GM19452 (cell line): ENCODE results near the gene WWOX.

ENCODE experiments used
- ATAC-seq: cut with Tn5 transposase; IDR thresholded peaks from one replicate; pipeline ENCODE4 v1.9.1; 2021; ENCODE audit not compliant: unreplicated experiment

The WWOX gene

DNA sequence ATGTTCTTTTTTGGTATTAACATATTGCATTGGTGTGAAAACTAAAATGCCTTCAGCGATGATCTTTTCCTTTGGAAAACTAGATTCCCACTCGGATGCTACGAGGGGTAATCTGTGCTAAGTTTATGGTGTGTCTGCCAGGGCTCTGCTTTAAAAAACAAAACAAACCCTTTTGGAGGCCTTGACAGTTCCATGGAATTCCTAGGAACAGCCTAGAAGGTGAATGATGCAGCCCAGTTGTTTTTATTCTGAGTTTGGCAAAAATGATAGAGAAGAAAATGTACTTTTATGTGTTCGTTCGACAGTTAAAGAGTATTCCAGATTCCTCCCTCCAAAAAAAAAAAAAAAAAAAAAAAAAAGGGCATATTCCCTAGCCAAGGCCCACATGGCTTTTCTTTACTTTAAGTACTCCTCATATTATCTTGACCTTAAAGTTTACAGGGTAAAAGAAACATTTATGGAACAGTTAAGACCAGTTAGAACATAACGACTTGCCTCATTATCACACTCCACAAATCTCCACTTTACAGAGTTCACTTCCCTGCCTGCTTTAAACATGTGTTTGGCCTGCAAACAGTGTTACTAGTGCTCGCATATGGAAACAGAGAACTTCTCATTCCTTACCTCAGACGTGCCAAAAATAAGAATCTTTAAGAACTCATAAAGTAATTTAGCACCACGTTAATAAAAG is 159.1 kb downstream of the WWOX start:
- ATAC-seq = no peak

DNA sequence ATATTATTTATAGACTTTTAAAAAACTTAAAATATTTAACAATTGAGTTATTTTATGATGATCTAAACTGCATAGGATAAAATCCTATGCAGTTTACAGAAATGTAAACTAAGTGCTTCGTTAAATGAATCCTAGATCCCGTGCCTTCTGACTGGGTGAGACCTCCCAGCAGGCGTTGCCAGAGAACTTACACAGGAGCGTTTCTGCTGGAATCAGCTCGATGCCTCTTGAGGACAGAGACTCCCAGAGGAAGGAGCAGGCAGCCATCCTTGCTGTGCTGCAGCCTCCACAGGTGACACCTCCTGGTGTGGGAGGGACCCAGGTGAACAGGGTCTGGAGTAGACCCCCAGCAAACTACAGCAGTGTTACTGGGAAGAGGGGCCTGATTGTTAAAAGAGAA is 160.4 kb downstream of the WWOX start:
- no peak for ATAC-seq

DNA sequence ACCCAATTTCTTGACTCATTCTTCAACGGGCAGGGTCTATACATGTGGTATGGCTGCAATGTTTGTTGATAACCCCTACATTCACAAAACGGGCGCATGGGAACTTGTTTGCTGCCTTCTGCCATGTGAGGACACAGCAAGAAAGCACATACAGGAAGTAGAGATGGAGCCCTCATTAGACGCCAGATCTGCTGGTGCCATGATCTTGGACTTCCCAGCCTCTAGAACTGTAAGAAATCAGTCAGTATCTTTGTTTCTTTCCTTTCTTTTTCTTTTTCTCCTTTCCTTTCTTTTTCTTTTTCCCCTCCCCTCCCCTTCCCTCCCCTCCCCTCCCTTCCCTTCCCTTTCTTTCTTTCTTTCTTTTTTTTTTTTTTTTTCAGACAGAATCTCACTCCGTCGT is 165.2 kb downstream of the WWOX start:
- no peak for ATAC-seq

DNA sequence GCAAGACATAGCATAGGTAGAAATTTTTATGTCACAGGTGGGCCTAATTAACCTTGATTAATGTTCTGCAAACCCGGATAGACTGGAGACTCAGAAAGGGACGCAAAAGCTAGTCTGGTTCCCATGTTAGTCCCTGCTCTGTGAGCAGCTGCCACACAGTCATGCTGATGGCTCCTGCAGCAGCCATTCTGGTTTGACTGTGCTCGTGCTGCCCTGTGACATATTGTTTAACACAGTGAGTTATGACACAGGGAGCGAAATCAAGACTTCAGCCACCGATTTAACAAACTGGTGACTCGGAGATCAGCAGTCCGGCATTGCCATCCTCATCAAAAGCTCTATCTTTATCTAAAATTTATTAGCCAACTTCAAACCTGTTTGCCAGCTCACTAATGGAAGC is 169.8 kb downstream of the WWOX start:
- ATAC-seq = no peak

DNA sequence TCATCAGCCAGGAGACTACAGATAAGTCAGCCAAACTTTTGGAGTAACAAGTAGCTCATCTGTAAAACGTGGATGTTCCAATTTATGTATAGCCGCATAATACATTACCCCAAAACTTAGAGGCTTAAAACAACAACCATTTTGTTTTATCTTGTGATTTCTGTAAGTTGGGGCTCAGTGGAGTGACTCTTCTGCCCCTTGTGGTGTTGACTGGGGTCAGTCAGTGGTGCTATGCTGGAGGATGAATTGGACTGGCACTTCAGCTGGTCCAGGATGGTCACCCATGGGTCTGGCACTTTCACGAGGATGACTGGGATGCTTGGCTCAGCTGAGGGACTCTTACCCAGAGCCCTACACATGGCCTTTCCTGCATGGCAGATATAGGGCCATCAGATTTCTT is 172.5 kb downstream of the WWOX start:
- ATAC-seq = no peak

DNA sequence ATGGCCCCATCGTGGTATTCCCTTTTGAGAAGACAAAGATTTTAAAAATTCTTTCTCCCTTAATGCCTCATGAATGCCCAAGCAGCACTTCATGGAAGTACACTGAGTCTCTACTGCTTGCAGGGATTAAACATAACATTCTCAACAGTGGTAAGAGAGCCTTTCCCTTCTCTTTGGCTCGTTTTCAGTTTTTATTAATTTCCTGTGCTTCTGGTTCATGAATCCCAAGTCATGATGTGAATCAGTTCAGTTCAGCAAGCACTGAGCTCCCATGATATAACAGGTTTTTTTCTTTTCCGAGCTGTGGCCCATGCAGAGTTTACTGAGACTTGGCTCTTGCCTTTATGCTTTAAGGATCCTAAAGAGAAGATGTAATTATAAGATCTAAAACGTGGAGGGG is 175.3 kb downstream of the WWOX start:
- no peak for ATAC-seq

DNA sequence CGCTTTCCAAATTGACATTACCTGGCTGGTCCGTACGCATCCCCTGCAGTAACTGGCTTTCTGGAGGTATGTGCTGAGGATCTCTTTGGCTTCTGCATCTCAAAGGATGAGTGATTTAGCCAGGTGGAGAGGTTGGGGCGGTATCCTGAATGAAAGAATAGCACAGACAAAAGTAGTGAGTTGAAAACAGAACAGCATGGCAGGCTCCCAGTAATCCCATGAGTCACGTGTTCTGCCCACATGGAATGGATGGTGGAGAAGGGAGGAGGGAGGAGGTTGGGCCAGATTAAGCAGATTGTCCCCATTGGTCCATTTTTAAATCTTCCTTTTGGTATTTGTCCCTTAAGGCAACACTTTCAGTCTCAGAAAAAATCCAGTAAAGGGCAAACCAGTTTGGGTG is 176.0 kb downstream of the WWOX start:
- ATAC-seq = no peak

DNA sequence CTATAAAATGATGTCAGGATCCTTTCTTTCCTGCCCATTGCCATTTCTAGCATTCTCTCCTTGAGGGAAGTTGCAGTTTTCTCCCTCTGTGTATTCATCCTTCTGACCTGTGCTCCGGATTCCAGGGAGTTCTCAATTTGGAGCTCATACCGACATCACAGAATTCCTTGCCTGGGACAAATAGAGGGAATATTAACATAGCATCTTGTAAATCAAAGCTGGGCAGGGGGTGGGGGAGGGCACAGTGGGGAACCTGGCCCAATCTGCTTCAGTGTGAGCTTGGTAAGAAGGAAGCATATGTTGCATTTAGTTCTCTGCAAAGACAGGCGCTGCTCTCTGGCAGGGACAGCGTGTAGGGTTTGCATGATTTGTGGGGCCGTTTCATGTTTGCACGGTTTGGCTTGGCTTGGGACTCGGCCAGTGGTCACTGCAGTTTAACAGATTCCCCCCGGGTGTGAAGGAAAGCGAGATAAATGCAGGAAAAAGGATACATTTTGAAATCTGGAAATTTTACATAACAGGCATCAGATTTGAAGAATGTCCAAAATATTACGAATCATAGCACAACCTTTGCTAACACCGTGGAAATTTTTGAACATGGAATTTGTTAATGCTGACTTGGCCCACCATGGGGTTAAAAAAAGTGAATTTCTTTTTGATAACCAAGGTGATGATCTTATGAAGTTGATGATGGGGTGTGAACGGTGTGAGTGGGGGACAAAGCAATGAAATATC is 178.0 kb downstream of the WWOX start:
- ATAC-seq = no peak

DNA sequence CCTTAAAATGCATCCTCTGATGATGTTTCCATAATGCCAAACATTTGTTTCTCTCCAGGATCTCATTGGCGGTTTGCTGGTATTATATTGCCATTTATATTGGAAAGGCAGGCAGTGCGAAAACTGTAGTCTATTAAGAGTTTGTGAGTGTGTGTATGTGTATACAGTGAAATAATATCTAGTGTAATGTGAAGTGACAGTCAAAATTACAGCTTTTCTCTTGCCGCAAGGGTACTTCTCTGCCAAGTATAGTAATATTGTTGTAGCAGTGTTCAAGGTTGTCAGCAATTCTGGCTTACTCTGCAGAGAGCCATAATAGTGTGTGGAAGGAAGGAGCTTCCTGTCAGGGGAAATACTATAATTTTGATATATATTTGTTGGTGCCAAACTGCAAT is 178.6 kb downstream of the WWOX start:
- ATAC-seq = no peak

DNA sequence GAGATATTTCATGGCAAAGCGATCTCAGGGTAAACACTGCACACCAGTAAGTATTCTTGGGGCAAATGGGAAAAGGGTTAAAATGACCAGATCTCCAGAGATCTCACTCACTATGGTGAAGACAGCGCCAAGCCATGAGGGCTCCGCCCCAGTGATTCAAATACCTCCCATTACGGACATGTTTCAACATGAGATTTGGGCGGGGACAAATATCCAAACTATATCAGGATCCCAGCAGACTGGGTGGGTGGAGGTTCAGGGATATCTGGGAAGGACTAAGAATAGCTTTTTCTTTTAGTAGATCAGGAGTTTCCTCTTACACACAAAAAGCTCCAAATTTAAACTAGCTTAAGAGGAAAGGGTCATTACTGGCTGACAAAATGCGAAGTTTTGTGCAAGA is 181.7 kb downstream of the WWOX start:
- ATAC-seq = no peak

DNA sequence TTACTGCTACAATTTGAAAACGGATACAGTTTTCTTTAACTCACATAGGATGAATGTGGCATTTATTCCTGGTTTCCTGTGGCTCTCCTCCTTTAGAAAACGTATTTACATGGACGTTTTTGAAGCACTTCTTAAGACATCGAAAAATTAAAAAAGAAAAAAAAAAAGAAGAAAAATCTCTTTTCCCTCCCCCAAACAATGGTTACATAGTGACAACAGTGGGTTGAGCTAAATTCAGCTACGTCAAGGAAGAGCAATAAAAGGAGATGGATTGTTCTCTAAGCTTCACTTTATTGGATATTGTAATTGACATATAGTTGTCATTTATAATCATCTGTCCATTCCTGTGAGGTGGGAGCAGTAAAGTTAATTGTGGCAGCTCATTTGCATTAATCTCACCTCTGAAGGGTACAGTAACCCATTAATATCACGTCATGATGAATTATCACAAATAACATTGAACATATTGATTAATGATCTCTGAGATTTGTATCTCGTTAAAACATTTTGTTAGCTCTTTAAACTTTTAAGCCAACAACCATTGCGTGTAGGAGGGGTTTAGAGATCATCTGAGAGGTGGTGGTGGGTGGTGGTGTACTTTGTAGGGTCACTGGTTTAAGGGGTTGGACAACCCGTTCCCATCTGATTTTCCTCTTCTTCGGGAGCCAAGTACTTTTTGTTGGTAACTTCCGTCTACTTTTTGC is 184.2 kb downstream of the WWOX start:
- no peak for ATAC-seq

DNA sequence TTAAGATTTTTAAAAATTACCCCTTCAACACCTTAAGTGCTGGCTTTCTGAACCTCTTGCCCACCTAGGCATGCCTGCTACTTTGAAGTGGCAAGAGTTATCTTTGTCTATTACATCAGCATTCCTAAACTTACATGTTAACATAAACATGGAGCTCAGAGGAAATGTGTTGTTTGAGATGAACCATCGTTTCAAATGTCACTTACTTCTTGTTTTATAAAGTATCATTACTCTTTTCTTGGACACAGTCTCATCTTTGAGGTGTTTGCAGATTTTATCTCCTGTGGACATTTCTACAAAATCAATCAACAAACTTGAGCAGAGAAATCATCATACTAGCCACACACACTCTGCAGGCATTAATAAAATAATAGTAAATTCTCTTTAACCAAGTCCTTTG is 184.9 kb downstream of the WWOX start:
- ATAC-seq = no peak

DNA sequence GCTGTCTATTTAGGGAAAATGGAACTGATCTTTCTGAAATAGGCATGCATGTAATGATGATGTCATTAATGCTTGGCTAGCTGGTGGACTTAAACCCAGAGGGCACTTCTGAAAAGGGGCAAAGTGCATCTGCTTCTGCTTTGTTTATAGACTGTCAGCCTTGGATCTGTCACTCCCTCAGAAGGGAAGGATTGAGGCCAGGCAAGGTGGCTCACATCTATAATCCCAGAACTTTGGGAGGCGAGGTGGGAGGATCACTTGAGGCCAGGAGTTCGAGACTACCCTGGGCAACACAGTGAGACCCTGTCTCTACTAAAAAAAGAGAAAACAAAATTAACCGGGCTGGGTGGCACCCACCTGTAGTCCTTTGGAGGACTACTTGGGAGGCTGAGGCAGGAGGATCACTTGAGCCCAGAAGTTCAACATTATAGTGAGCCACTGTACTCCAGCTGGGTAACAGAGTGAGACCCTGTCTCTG is 185.5 kb downstream of the WWOX start:
- no peak for ATAC-seq

DNA sequence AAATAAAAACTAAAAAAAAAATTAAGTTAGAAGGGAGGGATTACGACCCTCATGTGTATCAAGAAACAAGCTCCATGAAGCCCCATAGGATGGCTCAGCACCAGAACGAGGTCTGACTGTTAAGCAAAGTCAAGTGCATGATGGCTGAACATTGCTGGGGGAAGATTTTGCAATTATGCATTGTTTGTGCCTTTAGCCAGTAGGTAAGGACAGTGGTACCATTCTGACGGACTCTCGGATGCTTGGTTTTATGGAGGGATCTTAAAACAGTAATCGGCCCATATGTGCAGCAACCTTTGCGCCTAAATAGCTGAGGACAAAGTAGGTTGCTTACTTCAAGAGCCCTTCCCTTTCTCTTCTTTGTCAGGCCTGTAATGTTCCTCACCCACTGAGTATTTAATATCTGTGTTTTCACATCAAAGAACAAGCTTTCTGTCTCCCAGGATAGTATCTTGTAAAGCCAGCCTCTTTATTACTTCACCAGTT is 186.0 kb downstream of the WWOX start:
- no peak for ATAC-seq

DNA sequence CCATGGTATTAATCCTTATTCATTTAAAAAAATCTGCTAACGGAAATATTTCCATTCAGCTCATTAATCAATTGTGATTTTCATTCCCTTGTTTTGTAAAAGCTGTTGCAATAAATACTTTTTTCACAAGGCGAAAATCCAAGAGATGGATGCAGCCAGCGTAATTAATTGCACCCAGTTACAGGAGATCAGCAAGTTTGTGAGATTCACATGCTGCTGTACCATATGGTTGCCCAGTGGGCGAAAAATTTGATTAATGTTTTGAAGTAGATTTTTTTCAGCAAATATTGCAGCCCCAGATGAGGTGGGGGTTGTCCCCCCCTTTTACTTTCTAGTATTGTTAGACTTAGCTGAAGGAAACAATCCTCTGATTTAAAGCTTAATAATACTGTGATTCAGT is 186.6 kb downstream of the WWOX start:
- ATAC-seq = no peak

DNA sequence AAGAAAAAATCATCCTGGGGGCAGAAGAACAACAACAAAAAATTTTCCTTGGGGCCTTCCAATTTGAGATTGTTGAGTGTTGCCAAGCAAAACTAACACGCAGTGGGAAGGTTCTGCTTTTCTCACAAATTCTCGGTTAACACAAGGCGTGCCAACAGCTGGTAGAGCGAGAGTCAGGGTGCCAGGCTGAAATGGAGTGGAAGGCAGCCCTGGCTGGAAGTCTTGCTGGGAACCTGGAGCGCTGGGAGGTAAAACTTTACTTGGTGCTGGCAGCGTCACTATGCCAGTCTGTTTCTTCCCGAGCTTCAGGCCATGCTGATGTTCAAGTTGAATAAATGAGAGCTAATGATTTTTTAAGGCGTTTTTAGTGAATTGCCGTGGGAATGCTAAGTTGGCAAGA is 189.4 kb downstream of the WWOX start:
- no peak for ATAC-seq

DNA sequence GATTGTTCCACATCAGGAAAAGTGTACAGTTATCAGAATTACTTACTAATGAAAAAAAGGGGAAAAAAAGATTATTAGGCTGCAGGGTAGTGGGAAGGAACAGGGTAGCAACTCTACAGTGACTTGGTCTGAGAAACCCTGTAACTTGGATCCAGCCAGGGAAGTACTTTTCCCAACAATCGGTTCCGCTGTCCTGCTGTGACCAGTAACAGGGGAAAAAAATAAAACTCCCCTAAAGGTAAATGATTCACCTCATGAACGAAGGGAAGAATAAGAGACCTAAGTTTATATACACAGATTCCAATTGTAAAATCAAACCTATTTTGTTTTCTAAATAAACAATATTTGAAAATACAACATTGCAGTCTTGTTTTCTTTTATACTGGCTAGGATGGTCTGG is 189.9 kb downstream of the WWOX start:
- ATAC-seq = no peak

DNA sequence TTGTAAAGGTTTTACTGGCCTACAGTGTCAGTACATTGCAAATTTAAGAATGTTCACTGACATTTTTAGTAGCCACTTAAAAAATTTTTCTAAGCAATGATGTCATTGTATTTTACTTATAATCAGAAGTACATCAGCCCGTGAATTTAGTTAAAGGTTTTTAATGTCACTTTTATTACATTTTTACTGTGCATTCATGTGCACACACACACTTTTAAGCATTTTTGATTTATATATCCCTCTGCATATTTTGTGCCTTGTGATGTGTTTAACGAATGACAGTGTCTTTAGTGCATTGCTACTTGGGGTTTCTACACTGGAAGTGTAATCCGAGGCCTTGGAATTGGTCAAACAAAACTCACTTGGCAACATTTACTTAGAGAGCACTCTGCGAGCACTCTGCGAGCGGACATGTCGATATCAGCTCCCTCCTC is 190.4 kb downstream of the WWOX start:
- no peak for ATAC-seq

DNA sequence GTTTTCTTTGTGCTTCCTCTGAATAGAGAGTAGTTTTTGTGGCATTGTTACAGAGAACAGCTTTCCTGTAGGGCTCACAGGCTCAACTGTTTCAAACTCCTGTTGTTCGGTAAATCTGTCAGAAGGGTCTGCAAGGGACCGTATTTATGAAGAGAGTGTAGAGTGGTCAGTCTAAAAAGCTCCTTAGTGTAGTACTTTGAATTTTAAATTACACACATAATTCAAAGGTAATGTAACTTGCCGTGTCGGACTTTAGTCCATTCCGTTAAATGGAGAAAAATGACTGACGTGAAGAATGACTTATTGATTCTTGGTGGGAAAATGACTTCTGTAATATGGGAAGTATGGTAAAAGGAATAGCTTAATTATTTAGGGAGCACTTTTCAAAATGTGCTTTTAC is 190.9 kb downstream of the WWOX start:
- ATAC-seq = no peak

DNA sequence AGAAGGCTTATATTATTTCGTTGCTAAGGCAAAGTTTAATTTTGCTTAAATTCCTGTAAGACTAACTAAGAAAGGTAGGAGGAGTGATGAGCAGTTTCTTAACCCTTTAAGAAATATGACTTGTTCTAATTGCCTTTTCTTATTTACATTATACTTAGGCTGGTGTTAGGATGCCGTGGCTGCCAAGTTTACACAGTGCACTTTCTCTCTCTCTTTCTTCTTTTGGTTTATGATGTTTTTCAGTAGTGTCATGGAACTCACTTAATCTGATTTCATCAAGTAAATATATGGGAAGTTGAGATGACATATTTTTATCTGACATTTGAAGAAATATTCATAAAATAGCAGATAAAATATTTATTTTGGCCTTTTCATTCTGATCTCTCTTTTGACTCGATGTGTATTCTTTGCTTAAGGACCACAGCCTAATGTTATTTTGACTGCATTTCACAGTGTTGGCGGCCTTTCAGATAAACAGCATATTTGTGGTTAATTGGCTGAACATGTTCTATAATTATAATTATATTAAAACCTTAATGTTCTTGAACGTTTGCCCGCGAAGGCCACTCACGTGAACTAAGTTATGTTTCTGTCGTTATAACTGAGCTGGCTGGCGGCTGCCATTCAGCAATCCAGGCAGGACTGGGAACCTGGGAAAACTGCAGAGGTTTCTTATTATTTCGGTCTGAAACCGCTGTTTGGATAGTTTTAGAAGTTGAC is 191.6 kb downstream of the WWOX start:
- ATAC-seq = no peak

DNA sequence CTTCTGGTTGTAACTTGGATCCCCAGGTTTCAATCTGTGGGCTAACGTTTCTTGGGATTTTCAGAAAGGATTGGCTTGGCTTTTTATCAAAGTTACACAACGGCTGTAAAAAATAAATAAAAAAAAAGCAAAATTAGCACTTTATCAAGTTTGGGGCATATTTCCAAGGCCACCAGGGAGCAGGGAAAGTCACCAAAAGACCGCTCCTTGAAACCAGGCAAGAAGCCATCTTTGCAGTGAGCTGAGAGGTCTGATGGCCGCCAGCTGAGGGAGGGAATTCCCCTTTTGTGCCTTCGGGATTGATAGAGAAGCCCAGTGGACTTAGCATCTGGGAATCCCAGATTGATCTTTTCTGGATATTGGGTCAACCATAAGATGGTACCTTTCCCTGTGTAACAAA is 192.2 kb downstream of the WWOX start:
- ATAC-seq = no peak
